A549 (cell line): ENCODE measurements around the gene CACNA1F. TPM values are rescaled to one million over a fixed set of nuclear protein-coding genes. Genes with fewer than 3 reads are reported as not detected.

Source experiments
- ATAC-seq, 2 experiments: fragments of 200-7000 bp in 1 of 2; fragments of >200 bp in 1 of 2; cut with Nextera tagmentation in 1 of 2; cut with Tn5 transposase in 1 of 2; 3 replicates each; pipeline versions ENCODE4 v1.8.0 to v1.9.1; 2018 to 2020; ENCODE audit warnings: mild to moderate bottlenecking in 1 of 2, moderate library complexity in 1 of 2
- CTCF ChIA-PET: fragments of 300-600 bp; sonication (Branson Sonifier 250); formaldehyde crosslinking; extraction: SDS; loops from one replicate; lab custom pipeline; 2021; ENCODE audit warnings: antibody characterized with exemption, inconsistent platforms; lab: Yijun Ruan, JAX
- POLR2A ChIA-PET: fragments of 350-600 bp; formaldehyde crosslinking; extraction: SDS; loops from one replicate; lab custom pipeline; 2021; ENCODE audit warnings: antibody characterized with exemption, inconsistent platforms; lab: Yijun Ruan, JAX
- DNase-seq, 2 experiments: peaks; one replicate each; pipeline versions ENCODE4 v3.0.0 to v3.0.0-alpha.2; 2011 to 2016; ENCODE audit warnings: low read depth in 1 of 2, low spot score in 1 of 2
- FAIRE-seq: peaks from 2 replicates; lab custom pipeline; 2011; peaks lifted over from hg19 to GRCh38; lab: Jason Lieb, UNC
- H3K27ac ChIP-seq, 2 experiments: fragments of >200 bp; sonication (Bioruptor Twin); formaldehyde crosslinking; 3 replicates each; pipeline ENCODE4 v1.5.1; 2016 to 2017
- H3K4me1 ChIP-seq: fragments of >200 bp; sonication (Bioruptor Twin); formaldehyde crosslinking; 3 replicates; pipeline ENCODE4 v1.6.1; 2016
- H3K4me2 ChIP-seq: fragments of >200 bp; sonication (Bioruptor Twin); formaldehyde crosslinking; 3 replicates; pipeline ENCODE4 v1.6.1; 2016
- H3K4me3 ChIP-seq: fragments of >200 bp; sonication (Bioruptor Twin); formaldehyde crosslinking; 3 replicates; pipeline ENCODE4 v1.5.1; 2016
- H3K9me3 ChIP-seq: fragments of >200 bp; sonication (Bioruptor Twin); formaldehyde crosslinking; 3 replicates; pipeline ENCODE4 v1.6.1; 2016
- CBX8 ChIP-seq: fragments of 200-600 bp; sonication (generic); IDR thresholded peaks from 2 replicates; pipeline ENCODE4 v1.6.1; 2016
- CEBPB ChIP-seq, 2 experiments: fragments of >200 bp in 1 of 2; sonication (Bioruptor Twin) in 1 of 2; formaldehyde crosslinking in 1 of 2; IDR thresholded peaks; 2 replicates each; pipeline ENCODE4 v1.6.1; 2012 to 2016
- CHD2 ChIP-seq: fragments of 150-350 bp; IDR thresholded peaks from 2 replicates; pipeline ENCODE4 v1.6.1; 2014; ENCODE audit warnings: low read length; ENCODE audit not compliant: partially characterized antibody
- EHF ChIP-seq: fragments of 250-450 bp; sonication (Bioruptor Pico); IDR thresholded peaks from 2 replicates; pipeline ENCODE4 v1.5.0; 2020; ENCODE audit warnings: mild to moderate bottlenecking
- ESRRA ChIP-seq: fragments of 150-350 bp; IDR thresholded peaks from 2 replicates; pipeline ENCODE4 v1.6.1; 2014; ENCODE audit warnings: mild to moderate bottlenecking, low read length, borderline replicate concordance
- FOSL2 ChIP-seq, 2 experiments: fragments of 450-650 bp in 1 of 2; fragments of >200 bp in 1 of 2; sonication (Bioruptor Twin) in 1 of 2; formaldehyde crosslinking; IDR thresholded peaks; 2 replicates each; pipeline versions ENCODE4 v1.5.0 to v1.6.1; 2016 to 2020; ENCODE audit warnings: mild to moderate bottlenecking in 1 of 2, moderate library complexity in 1 of 2
- HDAC2 ChIP-seq: fragments of 200-600 bp; sonication (generic); IDR thresholded peaks from 2 replicates; pipeline ENCODE4 v1.6.1; 2016
- HEYL ChIP-seq: fragments of 250-450 bp; sonication (Bioruptor Pico); IDR thresholded peaks from 2 replicates; pipeline ENCODE4 v1.8.0; 2021; ENCODE audit warnings: mild to moderate bottlenecking, moderate library complexity
- HOXA7 ChIP-seq: fragments of 250-450 bp; sonication (Bioruptor Pico); IDR thresholded peaks from 2 replicates; pipeline ENCODE4 v1.5.0; 2020; ENCODE audit warnings: mild to moderate bottlenecking, moderate library complexity
- HOXB13 ChIP-seq: fragments of 250-450 bp; sonication (Bioruptor Pico); IDR thresholded peaks from 2 replicates; pipeline ENCODE4 v1.5.0; 2020; ENCODE audit warnings: low read depth, mild to moderate bottlenecking, moderate library complexity
- JUNB ChIP-seq: fragments of >200 bp; sonication (Bioruptor Twin); formaldehyde crosslinking; IDR thresholded peaks from 2 replicates; pipeline ENCODE4 v1.6.1; 2016
- KDM1A ChIP-seq: fragments of 200-600 bp; sonication (generic); IDR thresholded peaks from 2 replicates; pipeline ENCODE4 v1.6.1; 2016; ENCODE audit warnings: low read depth, mild to moderate bottlenecking
- MAZ ChIP-seq: fragments of 150-350 bp; IDR thresholded peaks from 2 replicates; pipeline ENCODE4 v1.6.1; 2014; ENCODE audit warnings: antibody characterized with exemption, low read depth, low read length, borderline replicate concordance
- PHF8 ChIP-seq: fragments of 200-600 bp; sonication (generic); IDR thresholded peaks from 2 replicates; pipeline ENCODE4 v1.6.1; 2016; ENCODE audit warnings: low read depth, mild to moderate bottlenecking, antibody characterized with exemption, moderate library complexity, borderline replicate concordance
- RFX5 ChIP-seq: fragments of 450-650 bp; IDR thresholded peaks from 2 replicates; pipeline ENCODE4 v1.7.1; 2014; ENCODE audit warnings: antibody characterized with exemption, mild to moderate bottlenecking, moderate library complexity
- RNF2 ChIP-seq: fragments of 200-600 bp; sonication (generic); IDR thresholded peaks from 2 replicates; pipeline ENCODE4 v1.6.1; 2016; ENCODE audit warnings: low read depth, mild to moderate bottlenecking, antibody characterized with exemption, moderate library complexity, borderline replicate concordance
- SREBF2 ChIP-seq: fragments of 450-650 bp; IDR thresholded peaks from 2 replicates; pipeline ENCODE4 v1.6.1; 2014; ENCODE audit warnings: mild to moderate bottlenecking, moderate library complexity
- TFCP2L1 ChIP-seq: fragments of 250-450 bp; sonication (Bioruptor Pico); IDR thresholded peaks from 2 replicates; pipeline ENCODE4 v1.5.0; 2021; ENCODE audit warnings: mild to moderate bottlenecking
- ZSCAN20 ChIP-seq: fragments of 250-450 bp; sonication (Bioruptor Pico); IDR thresholded peaks from 2 replicates; pipeline ENCODE4 v1.8.0; 2022; ENCODE audit warnings: mild to moderate bottlenecking, moderate library complexity
- WGBS: methylation state at CpG from one replicate; pipeline ENCODE4 v1.1.6; 2017; ENCODE audit errors: missing lambda C conversion rate; 5-methylcytosine and 5-hydroxymethylcytosine counted together
- polyA plus RNA-seq, 4 experiments: library from polyadenylated mRNA; depleted of rRNA in 3 of 4; stranded (reverse); fragments of >200 nt; fragmentation: RNase III in 1 of 4; extraction: RNeasy Plus Mini Kit Qiagen cat#74134 plus additional on column Dnase treatment in 1 of 4; gene quantifications; 2 replicates in 3 of 4; 3 replicates in 1 of 4; pipeline ENCODE4 v1.2.3, GENCODE V29; 2011 to 2017
- TF ChIP-seq, protein P1 (sequence below): IDR thresholded peaks from 2 replicates; pipeline ENCODE4 v1.6.1; 2012
- TF ChIP-seq, protein P2 (sequence below): fragments of >200 bp; sonication (Bioruptor Twin); formaldehyde crosslinking; IDR thresholded peaks from 3 replicates; pipeline ENCODE4 v1.5.1; 2016
- TF ChIP-seq, protein P3 (sequence below): fragments of 450-650 bp; IDR thresholded peaks from 2 replicates; pipeline ENCODE4 v1.6.1; 2014; ENCODE audit warnings: antibody characterized with exemption
- TF ChIP-seq, protein P4 (sequence below): IDR thresholded peaks from 2 replicates; pipeline ENCODE4 v1.6.1; 2012
- TF ChIP-seq, protein P5 (sequence below): fragments of >200 bp; sonication (Bioruptor Twin); formaldehyde crosslinking; IDR thresholded peaks from 2 replicates; pipeline ENCODE4 v1.6.1; 2016

The CACNA1F gene
- polyA plus RNA-seq, 2 of the 4 experiments (the other 2 are of a cell fraction): not detected

DNA sequence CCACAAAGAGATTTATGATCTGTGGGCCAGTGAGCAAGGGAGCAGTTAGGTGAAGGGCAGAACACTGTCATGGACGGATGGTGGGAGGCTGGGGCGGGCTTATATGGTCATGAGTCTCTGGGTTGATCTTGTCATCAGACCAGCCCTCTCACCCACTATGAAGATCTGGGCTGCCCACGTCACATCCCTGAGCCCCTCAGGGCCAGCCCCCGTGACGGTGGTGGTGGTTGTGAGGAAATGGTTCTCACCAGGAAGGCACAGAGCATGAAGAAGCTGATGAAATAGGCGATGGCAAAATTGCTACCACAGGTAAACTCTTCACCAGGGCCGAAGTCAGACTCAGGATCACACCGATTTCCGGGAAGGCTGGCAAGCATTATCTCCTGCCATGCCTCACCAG lies 22.1 kb downstream of the CACNA1F start:
- no peak overlapping the region for H3K4me3 ChIP-seq
- CTCF ChIA-PET: no interaction called here
- no peak for FAIRE-seq
- no peak for DNase-seq
- H3K27ac ChIP-seq: no peak overlapping the region
- H3K9me3 ChIP-seq: no peaks in the 10 kb centered on the region
- no peaks in the 10 kb centered on the region for H3K4me1 ChIP-seq
- 39% methylated on average over 9 of the region's 9 CpGs for WGBS
- no peak for ATAC-seq
- H3K4me2 ChIP-seq: no peak overlapping the region
- TF ChIP-seq, protein P1, sequence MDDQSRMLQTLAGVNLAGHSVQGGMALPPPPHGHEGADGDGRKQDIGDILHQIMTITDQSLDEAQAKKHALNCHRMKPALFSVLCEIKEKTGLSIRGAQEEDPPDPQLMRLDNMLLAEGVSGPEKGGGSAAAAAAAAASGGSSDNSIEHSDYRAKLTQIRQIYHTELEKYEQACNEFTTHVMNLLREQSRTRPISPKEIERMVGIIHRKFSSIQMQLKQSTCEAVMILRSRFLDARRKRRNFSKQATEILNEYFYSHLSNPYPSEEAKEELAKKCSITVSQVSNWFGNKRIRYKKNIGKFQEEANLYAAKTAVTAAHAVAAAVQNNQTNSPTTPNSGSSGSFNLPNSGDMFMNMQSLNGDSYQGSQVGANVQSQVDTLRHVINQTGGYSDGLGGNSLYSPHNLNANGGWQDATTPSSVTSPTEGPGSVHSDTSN: no peak
- no peak for TF ChIP-seq KDM1A
- no peak for TF ChIP-seq CBX8
- no peak for TF ChIP-seq HOXA7 (CRISPR knock-in tag)
- no peak for TF ChIP-seq CEBPB (IDR thresholded peaks at IDR 0.05)
- no peak for TF ChIP-seq MAZ
- TF ChIP-seq SREBF2: no peak
- no peak for TF ChIP-seq CHD2
- TF ChIP-seq PHF8: no peak
- TF ChIP-seq, protein P2, sequence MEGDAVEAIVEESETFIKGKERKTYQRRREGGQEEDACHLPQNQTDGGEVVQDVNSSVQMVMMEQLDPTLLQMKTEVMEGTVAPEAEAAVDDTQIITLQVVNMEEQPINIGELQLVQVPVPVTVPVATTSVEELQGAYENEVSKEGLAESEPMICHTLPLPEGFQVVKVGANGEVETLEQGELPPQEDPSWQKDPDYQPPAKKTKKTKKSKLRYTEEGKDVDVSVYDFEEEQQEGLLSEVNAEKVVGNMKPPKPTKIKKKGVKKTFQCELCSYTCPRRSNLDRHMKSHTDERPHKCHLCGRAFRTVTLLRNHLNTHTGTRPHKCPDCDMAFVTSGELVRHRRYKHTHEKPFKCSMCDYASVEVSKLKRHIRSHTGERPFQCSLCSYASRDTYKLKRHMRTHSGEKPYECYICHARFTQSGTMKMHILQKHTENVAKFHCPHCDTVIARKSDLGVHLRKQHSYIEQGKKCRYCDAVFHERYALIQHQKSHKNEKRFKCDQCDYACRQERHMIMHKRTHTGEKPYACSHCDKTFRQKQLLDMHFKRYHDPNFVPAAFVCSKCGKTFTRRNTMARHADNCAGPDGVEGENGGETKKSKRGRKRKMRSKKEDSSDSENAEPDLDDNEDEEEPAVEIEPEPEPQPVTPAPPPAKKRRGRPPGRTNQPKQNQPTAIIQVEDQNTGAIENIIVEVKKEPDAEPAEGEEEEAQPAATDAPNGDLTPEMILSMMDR: no peak
- no peak for TF ChIP-seq RNF2
- TF ChIP-seq RFX5: no peak
- TF ChIP-seq, protein P3, sequence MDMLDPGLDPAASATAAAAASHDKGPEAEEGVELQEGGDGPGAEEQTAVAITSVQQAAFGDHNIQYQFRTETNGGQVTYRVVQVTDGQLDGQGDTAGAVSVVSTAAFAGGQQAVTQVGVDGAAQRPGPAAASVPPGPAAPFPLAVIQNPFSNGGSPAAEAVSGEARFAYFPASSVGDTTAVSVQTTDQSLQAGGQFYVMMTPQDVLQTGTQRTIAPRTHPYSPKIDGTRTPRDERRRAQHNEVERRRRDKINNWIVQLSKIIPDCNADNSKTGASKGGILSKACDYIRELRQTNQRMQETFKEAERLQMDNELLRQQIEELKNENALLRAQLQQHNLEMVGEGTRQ: no peak
- no peak for TF ChIP-seq HOXB13 (CRISPR knock-in tag)
- TF ChIP-seq HEYL: no peak
- TF ChIP-seq, all 56 proteins: peak for 0
- POLR2A ChIA-PET: no interaction called here

DNA sequence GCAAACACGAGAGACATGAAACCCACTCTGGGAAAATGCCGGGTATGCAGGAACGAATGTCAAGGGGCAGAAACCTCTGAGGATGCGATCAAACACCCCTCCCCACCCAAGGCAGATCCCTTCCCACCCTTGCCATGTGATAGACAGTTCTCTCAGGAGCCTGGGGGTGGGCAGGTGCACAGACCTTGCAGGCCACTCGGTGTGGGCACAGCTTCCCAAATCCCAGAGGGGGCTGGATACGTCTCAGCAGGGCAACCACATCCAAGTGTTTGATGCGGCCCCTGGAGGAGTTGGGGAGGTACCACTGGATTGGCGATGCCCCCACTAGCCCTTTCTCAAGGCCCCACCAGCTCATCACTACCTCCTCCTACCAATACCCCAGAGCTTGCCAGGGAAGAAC lies 22.7 kb downstream of the CACNA1F start:
- TF ChIP-seq KDM1A (no peak), TFCP2L1 (CRISPR knock-in tag) (no peak), EHF (CRISPR knock-in tag) (no peak), ZSCAN20 (CRISPR knock-in tag) (no peak)
- ChIA-PET CTCF (no interaction called here), POLR2A (no interaction called here)
- H3K4me3 ChIP-seq: no peak overlapping the region
- 6% methylated on average over 3 of the region's 8 CpGs for WGBS
- DNase-seq (no peak), FAIRE-seq (no peak), ATAC-seq (no peak)
- H3K4me1 ChIP-seq: no peaks in the 10 kb centered on the region
- H3K27ac ChIP-seq: no peak overlapping the region
- no peaks in the 10 kb centered on the region for H3K9me3 ChIP-seq
- no peak overlapping the region for H3K4me2 ChIP-seq

DNA sequence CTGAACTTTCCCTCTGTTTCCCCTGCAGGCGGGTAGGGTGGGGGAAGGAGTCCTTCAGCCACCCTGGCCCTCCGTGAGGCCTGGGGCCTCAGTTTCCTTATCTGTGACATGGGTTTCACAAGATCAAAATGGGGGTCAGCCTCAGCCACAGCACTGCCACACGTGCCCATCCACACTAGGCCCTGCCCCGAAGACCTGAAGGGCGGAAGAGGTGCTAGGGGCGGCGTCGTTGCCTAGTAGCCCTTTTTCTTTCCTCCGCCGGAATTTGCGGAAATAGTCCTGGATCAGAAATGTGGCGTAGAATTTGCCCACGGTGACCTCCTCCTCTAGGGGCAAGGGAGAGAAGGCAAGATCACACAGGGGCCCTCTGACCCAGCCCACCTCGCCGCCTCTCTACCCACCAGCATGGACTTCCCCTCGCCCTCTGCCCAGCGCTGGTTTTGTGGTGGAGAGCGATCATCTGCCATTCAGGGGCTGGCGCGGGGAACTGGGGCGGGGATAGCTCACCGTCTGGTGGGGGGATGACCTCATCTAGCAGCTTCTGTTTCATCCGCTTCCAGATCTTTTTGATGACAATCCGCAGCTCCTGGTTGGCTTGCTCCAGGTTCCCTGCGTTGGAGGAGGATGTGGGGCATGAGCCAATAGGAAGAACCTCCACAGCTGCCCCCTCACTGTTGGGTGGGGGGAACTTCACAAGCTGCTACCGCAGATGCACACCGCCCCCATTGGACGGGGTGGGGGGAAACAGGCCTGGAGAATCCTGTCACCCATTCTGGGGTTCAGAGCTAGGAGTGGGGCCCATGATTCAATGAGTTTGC lies 23.5 kb downstream of the CACNA1F start:
- ATAC-seq: no peak

More for the DNA sequence above, 23.5 kb downstream of the CACNA1F start:
- H3K9me3 ChIP-seq: no peaks in the 10 kb centered on the region
- TF ChIP-seq ESRRA (no peak), HOXA7 (CRISPR knock-in tag) (no peak), FOSL2 (IDR thresholded peaks at IDR 0.05) (no peak), FOSL2 (CRISPR knock-in tag; IDR thresholded peaks at IDR 0.05) (no peak), PHF8 (no peak), JUNB (no peak), HDAC2 (no peak)
- TF ChIP-seq, protein P4, sequence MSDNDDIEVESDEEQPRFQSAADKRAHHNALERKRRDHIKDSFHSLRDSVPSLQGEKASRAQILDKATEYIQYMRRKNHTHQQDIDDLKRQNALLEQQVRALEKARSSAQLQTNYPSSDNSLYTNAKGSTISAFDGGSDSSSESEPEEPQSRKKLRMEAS: no peak
- TF ChIP-seq, protein P5, sequence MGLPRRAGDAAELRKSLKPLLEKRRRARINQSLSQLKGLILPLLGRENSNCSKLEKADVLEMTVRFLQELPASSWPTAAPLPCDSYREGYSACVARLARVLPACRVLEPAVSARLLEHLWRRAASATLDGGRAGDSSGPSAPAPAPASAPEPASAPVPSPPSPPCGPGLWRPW: no peak
- TF ChIP-seq, protein P1: no peak
- H3K4me1 ChIP-seq: no peaks in the 10 kb centered on the region
- ChIA-PET POLR2A (no interaction called here), CTCF (interaction anchor here (0.9 kb wide), 1 partner anchor 17 kb away, joined by 3 read pairs; no protein-coding TSS in a partner anchor)
- H3K4me3 ChIP-seq: no peak overlapping the region
- FAIRE-seq: no peak
- H3K4me2 ChIP-seq: no peak overlapping the region
- H3K27ac ChIP-seq: no peak overlapping the region
- WGBS: 55% methylated on average over 10 of the region's 28 CpGs
- DNase-seq: no peak
